HepG2 (cell line): ENCODE data around the gene MTARC1. TPM values are rescaled to one million over a fixed set of nuclear protein-coding genes. Genes with fewer than 3 reads are reported as not detected.

Source experiments
- BRD4 ChIP-seq: sonication (generic); formaldehyde crosslinking; IDR thresholded peaks from 2 replicates; pipeline ENCODE4 v1.4.0; 2020; ENCODE audit warnings: missing genetic modification reagents
- CAMTA2 ChIP-seq: sonication (generic); formaldehyde crosslinking; IDR thresholded peaks from 2 replicates; pipeline ENCODE4 v1.4.0; 2020; ENCODE audit warnings: mild to moderate bottlenecking, missing genetic modification reagents, borderline replicate concordance
- CBX2 ChIP-seq, 2 experiments: fragments of 200-600 bp in 1 of 2; sonication (generic); formaldehyde crosslinking in 1 of 2; IDR thresholded peaks; 2 replicates each; pipeline versions ENCODE4 v1.7.0 to v1.8.1; 2018 to 2022; ENCODE audit warnings: low read depth in 2 of 2, low read length in 1 of 2, mild to moderate bottlenecking in 1 of 2, missing genetic modification reagents in 1 of 2
- ETV5 ChIP-seq: IDR thresholded peaks from 2 replicates; pipeline ENCODE4 v1.6.1; 2018; ENCODE audit warnings: missing biosample characterization, missing genetic modification reagents, inconsistent platforms, borderline replicate concordance
- PHF5A ChIP-seq: IDR thresholded peaks from one replicate; pipeline ENCODE4 v1.6.1; 2018; ENCODE audit warnings: low read depth, missing genetic modification reagents; ENCODE audit not compliant: unreplicated experiment
- SP140L ChIP-seq: sonication (generic); formaldehyde crosslinking; IDR thresholded peaks from 2 replicates; pipeline ENCODE4 v1.4.0; 2020; ENCODE audit warnings: missing genetic modification reagents, borderline replicate concordance
- polyA plus RNA-seq, 8 experiments: library from polyadenylated mRNA; depleted of rRNA in 3 of 8; stranded (reverse) in 7 of 8; unstranded in 1 of 8; fragments of >200 nt; fragmentation: Illumina TruSeq in 4 of 8; extraction: Trizol in 4 of 8; gene quantifications; 2 replicates each; pipeline versions ENCODE4 v1.2.1 to v1.2.3, GENCODE V29; 2011 to 2016; ENCODE audit warnings: low read depth in 4 of 8, missing spikeins in 1 of 8, mixed read lengths in 1 of 8; ENCODE audit not compliant: insufficient read depth in 1 of 8
- total RNA-seq, 5 experiments: library from RNA; depleted of rRNA; stranded (reverse); fragments of >200 nt; fragmentation: Illumina TruSeq; extraction: Trizol; gene quantifications; 2 replicates each; pipeline ENCODE4 v1.2.3, GENCODE V29; 2016; ENCODE audit warnings: low read depth in 1 of 5
- TF ChIP-seq, protein P1 (sequence below): sonication (generic); formaldehyde crosslinking; IDR thresholded peaks from 2 replicates; pipeline ENCODE4 v1.5.0; 2020; ENCODE audit warnings: missing genetic modification reagents
- TF ChIP-seq, protein P2 (sequence below): sonication (generic); formaldehyde crosslinking; IDR thresholded peaks from 2 replicates; pipeline ENCODE4 v1.4.0; 2020; ENCODE audit warnings: mild to moderate bottlenecking, missing genetic modification reagents
- TF ChIP-seq, protein P3 (sequence below): sonication (generic); formaldehyde crosslinking; IDR thresholded peaks from 2 replicates; pipeline ENCODE4 v1.4.0; 2020; ENCODE audit warnings: missing genetic modification reagents, borderline replicate concordance
- TF ChIP-seq, protein P4 (sequence below): sonication (generic); formaldehyde crosslinking; IDR thresholded peaks from 2 replicates; pipeline ENCODE4 v1.4.0; 2020; ENCODE audit warnings: mild to moderate bottlenecking, missing genetic modification reagents, borderline replicate concordance

MTARC1 gene
- total and polyA plus RNA-seq, 2 of the 13 experiments (the other 11 are each of a cell fraction or from before 2014, with no cell fraction given): 19.4 to 106 TPM

DNA sequence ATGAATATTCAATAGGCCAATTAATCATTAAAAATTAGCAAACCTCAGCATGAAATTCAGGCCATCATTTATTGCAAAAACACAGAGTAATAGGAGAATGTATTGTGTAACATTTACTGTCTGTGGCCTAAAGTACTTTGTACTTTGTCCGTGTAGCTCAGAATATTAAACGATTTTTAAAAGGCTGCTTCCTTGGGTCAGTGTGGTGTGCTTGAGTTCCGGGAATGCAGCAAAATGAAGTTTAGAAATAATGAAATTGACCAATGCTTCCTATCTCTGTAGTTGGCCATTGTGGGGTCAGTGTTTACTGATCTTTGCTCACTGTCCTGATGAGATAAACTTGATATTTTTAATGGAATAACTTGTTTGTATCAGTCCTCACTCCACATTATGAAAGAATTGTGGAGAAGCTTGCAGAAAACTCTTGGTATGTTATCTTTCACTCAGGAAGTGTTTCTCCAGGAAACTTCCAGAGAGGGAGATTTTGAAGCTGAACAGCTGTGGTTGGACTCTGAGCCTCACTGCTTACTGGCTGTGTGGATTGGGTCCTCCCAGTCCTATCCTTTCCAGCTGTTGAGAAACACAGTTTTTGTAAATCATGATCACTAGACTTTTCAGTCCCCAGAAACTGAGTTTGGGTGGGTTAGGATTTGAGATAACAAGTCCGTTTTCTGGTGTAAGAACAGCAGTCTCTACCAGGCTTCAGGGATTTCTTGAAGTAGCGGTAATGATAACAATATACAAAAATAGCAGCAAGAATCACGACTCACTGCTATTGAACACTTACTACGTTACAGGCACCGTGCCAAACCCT lies 19.2 kb upstream of the MTARC1 start (continued):
- TF ChIP-seq, protein P1, sequence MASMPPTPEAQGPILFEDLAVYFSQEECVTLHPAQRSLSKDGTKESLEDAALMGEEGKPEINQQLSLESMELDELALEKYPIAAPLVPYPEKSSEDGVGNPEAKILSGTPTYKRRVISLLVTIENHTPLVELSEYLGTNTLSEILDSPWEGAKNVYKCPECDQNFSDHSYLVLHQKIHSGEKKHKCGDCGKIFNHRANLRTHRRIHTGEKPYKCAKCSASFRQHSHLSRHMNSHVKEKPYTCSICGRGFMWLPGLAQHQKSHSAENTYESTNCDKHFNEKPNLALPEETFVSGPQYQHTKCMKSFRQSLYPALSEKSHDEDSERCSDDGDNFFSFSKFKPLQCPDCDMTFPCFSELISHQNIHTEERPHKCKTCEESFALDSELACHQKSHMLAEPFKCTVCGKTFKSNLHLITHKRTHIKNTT: no peak
- TF ChIP-seq CBX2 (IDR thresholded peaks at IDR 0.05; ENCODE audit: low read depth, low read length): no peak
- TF ChIP-seq CBX2 (CRISPR knock-in tag; IDR thresholded peaks at IDR 0.05; ENCODE audit: low read depth): no peak
- no peak for TF ChIP-seq CAMTA2 (CRISPR knock-in tag)
- peak; percentile 13 for TF ChIP-seq PHF5A (CRISPR knock-in tag)
- TF ChIP-seq, protein P2, sequence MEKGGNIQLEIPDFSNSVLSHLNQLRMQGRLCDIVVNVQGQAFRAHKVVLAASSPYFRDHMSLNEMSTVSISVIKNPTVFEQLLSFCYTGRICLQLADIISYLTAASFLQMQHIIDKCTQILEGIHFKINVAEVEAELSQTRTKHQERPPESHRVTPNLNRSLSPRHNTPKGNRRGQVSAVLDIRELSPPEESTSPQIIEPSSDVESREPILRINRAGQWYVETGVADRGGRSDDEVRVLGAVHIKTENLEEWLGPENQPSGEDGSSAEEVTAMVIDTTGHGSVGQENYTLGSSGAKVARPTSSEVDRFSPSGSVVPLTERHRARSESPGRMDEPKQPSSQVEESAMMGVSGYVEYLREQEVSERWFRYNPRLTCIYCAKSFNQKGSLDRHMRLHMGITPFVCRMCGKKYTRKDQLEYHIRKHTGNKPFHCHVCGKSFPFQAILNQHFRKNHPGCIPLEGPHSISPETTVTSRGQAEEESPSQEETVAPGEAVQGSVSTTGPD (CRISPR knock-in tag): no peak
- TF ChIP-seq, protein P3, sequence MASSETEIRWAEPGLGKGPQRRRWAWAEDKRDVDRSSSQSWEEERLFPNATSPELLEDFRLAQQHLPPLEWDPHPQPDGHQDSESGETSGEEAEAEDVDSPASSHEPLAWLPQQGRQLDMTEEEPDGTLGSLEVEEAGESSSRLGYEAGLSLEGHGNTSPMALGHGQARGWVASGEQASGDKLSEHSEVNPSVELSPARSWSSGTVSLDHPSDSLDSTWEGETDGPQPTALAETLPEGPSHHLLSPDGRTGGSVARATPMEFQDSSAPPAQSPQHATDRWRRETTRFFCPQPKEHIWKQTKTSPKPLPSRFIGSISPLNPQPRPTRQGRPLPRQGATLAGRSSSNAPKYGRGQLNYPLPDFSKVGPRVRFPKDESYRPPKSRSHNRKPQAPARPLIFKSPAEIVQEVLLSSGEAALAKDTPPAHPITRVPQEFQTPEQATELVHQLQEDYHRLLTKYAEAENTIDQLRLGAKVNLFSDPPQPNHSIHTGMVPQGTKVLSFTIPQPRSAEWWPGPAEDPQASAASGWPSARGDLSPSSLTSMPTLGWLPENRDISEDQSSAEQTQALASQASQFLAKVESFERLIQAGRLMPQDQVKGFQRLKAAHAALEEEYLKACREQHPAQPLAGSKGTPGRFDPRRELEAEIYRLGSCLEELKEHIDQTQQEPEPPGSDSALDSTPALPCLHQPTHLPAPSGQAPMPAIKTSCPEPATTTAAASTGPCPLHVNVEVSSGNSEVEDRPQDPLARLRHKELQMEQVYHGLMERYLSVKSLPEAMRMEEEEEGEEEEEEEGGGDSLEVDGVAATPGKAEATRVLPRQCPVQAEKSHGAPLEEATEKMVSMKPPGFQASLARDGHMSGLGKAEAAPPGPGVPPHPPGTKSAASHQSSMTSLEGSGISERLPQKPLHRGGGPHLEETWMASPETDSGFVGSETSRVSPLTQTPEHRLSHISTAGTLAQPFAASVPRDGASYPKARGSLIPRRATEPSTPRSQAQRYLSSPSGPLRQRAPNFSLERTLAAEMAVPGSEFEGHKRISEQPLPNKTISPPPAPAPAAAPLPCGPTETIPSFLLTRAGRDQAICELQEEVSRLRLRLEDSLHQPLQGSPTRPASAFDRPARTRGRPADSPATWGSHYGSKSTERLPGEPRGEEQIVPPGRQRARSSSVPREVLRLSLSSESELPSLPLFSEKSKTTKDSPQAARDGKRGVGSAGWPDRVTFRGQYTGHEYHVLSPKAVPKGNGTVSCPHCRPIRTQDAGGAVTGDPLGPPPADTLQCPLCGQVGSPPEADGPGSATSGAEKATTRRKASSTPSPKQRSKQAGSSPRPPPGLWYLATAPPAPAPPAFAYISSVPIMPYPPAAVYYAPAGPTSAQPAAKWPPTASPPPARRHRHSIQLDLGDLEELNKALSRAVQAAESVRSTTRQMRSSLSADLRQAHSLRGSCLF (CRISPR knock-in tag): no peak
- no peak for TF ChIP-seq BRD4 (CRISPR knock-in tag)
- no peak for TF ChIP-seq SP140L (CRISPR knock-in tag)
- TF ChIP-seq, protein P4, sequence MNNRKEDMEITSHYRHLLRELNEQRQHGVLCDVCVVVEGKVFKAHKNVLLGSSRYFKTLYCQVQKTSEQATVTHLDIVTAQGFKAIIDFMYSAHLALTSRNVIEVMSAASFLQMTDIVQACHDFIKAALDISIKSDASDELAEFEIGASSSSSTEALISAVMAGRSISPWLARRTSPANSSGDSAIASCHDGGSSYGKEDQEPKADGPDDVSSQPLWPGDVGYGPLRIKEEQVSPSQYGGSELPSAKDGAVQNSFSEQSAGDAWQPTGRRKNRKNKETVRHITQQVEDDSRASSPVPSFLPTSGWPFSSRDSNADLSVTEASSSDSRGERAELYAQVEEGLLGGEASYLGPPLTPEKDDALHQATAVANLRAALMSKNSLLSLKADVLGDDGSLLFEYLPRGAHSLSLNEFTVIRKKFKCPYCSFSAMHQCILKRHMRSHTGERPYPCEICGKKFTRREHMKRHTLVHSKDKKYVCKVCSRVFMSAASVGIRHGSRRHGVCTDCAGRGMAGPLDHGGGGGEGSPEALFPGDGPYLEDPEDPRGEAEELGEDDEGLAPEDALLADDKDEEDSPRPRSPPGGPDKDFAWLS (CRISPR knock-in tag): no peak
- peak; percentile 29; the same call in 1 of the 2 replicates for TF ChIP-seq ETV5 (CRISPR knock-in tag)
